ENCODE results near the gene PHF12. TPM values are rescaled to one million over a fixed set of nuclear protein-coding genes. Genes with fewer than 3 reads are reported as not detected.

PHF12 gene
- total and polyA plus RNA-seq, 7 donors = 6.9 to 54.3 (median 39.1) TPM

DNA sequence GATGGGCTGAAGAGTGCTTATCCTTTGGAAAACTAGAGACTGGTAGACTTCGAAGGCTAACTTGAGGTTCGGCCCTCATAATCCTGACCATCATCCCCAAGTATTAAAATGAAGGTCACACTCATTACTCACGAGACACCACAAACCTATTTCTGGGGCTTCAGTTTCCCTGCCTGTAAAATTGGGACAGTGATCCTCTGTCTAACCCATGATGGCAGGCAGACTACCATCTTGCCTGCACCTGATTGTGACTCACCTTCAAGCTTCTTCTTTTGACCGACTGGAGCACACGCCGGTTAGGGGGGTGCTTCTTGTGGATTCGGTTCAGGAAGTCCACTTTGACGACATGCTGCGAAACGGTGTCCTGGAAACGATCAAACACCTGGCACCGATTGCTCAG, 34.3 kb downstream of the PHF12 start:
- intact Hi-C loops (cut with DNase I) = loop anchor here (5.0 kb wide), 1 partner anchor 155 kb away; no protein-coding TSS in a partner anchor
- peaks cover 61 to 100% (median 82%) of the 10 kb centered on the region in 4 donors for H3K36me3 ChIP-seq
- H3K27me3 ChIP-seq = no peaks in the 10 kb centered on the region
- H3K27ac ChIP-seq = no peak overlapping the region
- no peak overlapping the region for H3K4me3 ChIP-seq
- DNase-seq = no peak
- 82 to 91% methylated on average over 12 of the region's 12 CpGs for WGBS, 2 donors
- TF ChIP-seq, protein P1, sequence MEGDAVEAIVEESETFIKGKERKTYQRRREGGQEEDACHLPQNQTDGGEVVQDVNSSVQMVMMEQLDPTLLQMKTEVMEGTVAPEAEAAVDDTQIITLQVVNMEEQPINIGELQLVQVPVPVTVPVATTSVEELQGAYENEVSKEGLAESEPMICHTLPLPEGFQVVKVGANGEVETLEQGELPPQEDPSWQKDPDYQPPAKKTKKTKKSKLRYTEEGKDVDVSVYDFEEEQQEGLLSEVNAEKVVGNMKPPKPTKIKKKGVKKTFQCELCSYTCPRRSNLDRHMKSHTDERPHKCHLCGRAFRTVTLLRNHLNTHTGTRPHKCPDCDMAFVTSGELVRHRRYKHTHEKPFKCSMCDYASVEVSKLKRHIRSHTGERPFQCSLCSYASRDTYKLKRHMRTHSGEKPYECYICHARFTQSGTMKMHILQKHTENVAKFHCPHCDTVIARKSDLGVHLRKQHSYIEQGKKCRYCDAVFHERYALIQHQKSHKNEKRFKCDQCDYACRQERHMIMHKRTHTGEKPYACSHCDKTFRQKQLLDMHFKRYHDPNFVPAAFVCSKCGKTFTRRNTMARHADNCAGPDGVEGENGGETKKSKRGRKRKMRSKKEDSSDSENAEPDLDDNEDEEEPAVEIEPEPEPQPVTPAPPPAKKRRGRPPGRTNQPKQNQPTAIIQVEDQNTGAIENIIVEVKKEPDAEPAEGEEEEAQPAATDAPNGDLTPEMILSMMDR (IDR thresholded peaks at IDR 0.05) = no peak
- TF ChIP-seq EP300 (IDR thresholded peaks at IDR 0.05) = no peak
- no peak for TF ChIP-seq POLR2A (IDR thresholded peaks at IDR 0.05)
- no peak for TF ChIP-seq POLR2AphosphoS5 (IDR thresholded peaks at IDR 0.05)
- no peaks in the 10 kb centered on the region for H3K9me3 ChIP-seq
- no peaks in the 10 kb centered on the region for H3K4me1 ChIP-seq

DNA sequence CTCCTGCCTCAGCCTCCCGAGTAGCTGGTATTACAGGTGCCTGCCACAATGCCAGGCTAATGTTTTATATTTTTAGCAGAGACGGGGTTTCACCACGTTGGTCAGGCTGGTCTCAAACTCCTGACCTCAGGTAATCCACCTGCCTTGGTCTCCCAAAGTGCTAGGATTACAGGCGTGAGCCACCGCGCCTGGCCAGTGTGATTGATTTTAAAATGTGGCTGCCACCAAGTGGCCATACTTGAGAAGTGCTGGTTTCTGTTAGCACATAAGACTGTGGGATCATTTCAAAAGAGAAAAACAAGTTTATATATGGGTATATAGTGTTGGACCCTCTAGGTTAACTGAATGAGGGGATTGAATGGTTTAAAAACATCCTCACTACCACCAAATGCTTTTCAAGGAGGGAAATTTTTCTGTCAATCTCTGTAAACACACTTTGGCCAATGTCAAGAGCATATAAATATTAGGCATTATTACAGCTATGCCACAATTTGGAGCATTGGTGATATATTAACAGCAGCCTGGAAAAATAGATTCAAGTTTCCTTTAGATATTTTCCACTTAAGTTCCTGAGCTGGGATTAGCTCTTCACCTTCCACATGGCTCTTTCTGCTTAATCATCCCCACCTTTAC, 34.9 kb downstream of the PHF12 start:
- Histone ChIP-seq H3K4me1 (no peaks in the 10 kb centered on the region), H3K4me3 (no peak overlapping the region), H3K36me3 (peaks cover 62 to 100% (median 86%) of the 10 kb centered on the region in 4 donors), H3K27ac (no peak overlapping the region), H3K27me3 (no peaks in the 10 kb centered on the region), H3K9me3 (no peaks in the 10 kb centered on the region)
- intact Hi-C loops (cut with DNase I) = loop anchor here (5.0 kb wide), 1 partner anchor 154 kb away; no protein-coding TSS in a partner anchor
- WGBS, 2 donors = 29 to 53% methylated on average over 6 of the region's 6 CpGs
- no peak for DNase-seq
- no peak for TF ChIP-seq POLR2A (IDR thresholded peaks at IDR 0.05)
- TF ChIP-seq, protein P1 (IDR thresholded peaks at IDR 0.05) = peak; percentile 11 to 62 (median 62)

DNA sequence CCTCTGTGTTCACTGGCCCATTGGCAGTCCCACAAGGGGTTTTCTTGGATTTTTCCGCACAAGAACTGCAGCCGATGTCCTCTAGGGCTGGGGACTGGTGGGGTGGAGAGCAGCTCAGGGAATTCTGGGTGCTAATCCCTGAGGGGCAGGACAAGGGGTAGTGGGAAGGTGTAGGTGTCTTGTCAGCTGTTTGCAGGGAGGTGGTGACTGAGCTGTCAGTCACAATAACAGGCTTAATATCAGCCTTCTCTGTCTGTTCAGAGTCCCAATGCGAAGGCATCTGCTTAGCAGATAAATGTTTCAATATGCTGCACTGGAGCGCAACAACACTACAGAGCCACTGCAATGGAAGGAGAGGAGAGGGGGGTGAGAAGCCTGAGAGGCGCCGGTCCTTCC, 38.4 kb downstream of the PHF12 start:
- intact Hi-C loops (cut with DNase I) = no loop called here
- Histone ChIP-seq H3K4me3 (no peak overlapping the region), H3K9me3 (no peaks in the 10 kb centered on the region), H3K36me3 (peaks cover 65 to 90% (median 84%) of the 10 kb centered on the region in 4 donors), H3K27me3 (no peaks in the 10 kb centered on the region), H3K4me1 (peaks cover 0 to 16% (median 16%) of the 10 kb centered on the region in 4 donors), H3K27ac (no peak overlapping the region)
- DNase-seq = no peak
- TF ChIP-seq POLR2AphosphoS5 (IDR thresholded peaks at IDR 0.05) (no peak), POLR2A (IDR thresholded peaks at IDR 0.05) (no peak), EP300 (IDR thresholded peaks at IDR 0.05) (no peak)
- TF ChIP-seq, protein P1 (IDR thresholded peaks at IDR 0.05) = no peak
- 93 to 95% methylated on average over 6 of the region's 6 CpGs for WGBS, 2 donors

DNA sequence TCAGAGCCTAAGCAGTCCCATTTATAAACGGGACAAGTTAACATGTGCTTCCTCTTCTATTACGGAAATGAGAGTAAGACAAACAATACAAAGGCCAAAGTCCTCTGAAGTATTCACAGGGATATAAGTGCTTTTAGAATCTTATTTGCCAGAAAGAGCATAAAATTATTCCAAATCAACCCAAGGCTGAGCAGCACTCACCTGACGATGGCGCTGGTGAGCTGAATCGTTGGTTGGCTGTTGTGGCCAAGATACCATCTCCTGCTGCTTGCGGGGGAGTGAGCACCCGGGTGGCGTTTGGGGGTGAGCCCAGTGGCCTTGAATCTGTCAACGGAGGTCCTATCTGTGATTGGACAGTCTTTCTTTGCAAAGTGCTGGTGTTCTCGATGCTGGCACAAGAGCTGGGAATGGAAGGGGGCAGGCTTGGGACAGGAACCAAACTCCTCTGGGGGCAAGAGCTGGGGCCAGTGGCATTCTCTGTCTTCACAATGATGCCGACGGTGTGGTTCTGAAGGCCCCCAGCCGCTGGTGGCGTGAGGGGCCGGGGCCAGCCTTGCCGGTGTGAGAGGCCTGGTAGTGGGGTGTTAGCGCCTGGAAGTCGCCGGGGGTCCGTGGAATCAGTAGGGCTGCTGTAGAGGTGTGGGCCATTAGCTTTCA, 38.9 kb downstream of the PHF12 start:
- H3K4me1 ChIP-seq = peaks cover 0 to 22% (median 21%) of the 10 kb centered on the region in 4 donors
- intact Hi-C loops (cut with DNase I) = no loop called here
- TF ChIP-seq EP300 (IDR thresholded peaks at IDR 0.05) (no peak), POLR2AphosphoS5 (IDR thresholded peaks at IDR 0.05) (no peak), POLR2A (IDR thresholded peaks at IDR 0.05) (no peak)
- TF ChIP-seq, protein P1 (IDR thresholded peaks at IDR 0.05) = no peak

More for the DNA sequence above, 38.9 kb downstream of the PHF12 start:
- WGBS, 2 donors = 55 to 81% methylated on average over 20 of the region's 20 CpGs
- no peak for DNase-seq
- Histone ChIP-seq H3K27ac (peak overlapping the region in 1 of 4 donors; percentile 5), H3K27me3 (no peaks in the 10 kb centered on the region), H3K36me3 (peaks cover 62 to 87% (median 79%) of the 10 kb centered on the region in 4 donors), H3K4me3 (no peak overlapping the region), H3K9me3 (no peaks in the 10 kb centered on the region)

Measured in sigmoid colon (tissue), 7 donors.